A549 (cell line): Measurements from ENCODE around the gene LDLRAD3.

Experiments used
- EP300 ChIP-seq, 2 experiments: fragments of >200 bp; sonication (Bioruptor Twin); formaldehyde crosslinking; IDR thresholded peaks; 2 replicates in 1 of 2; 3 replicates in 1 of 2; pipeline ENCODE4 v1.6.1; 2016 to 2017
- POLR2A ChIP-seq: IDR thresholded peaks from 2 replicates; pipeline ENCODE4 v1.6.1; 2012; ENCODE audit warnings: mild to moderate bottlenecking, low read length
- RAD21 ChIP-seq, 2 experiments: fragments of >200 bp in 1 of 2; sonication (Bioruptor Twin) in 1 of 2; formaldehyde crosslinking in 1 of 2; IDR thresholded peaks in 1 of 2; conservative IDR thresholded peaks in 1 of 2; 2 replicates in 1 of 2; 3 replicates in 1 of 2; pipeline ENCODE4 v1.6.1; 2012 to 2018; ENCODE audit warnings: inconsistent platforms in 1 of 2
- RFX5 ChIP-seq: fragments of 450-650 bp; IDR thresholded peaks from 2 replicates; pipeline ENCODE4 v1.7.1; 2014; ENCODE audit warnings: antibody characterized with exemption, mild to moderate bottlenecking, moderate library complexity
- SREBF2 ChIP-seq: fragments of 450-650 bp; IDR thresholded peaks from 2 replicates; pipeline ENCODE4 v1.6.1; 2014; ENCODE audit warnings: mild to moderate bottlenecking, moderate library complexity
- TF ChIP-seq, protein P1 (sequence below): fragments of >200 bp; sonication (Bioruptor Twin); formaldehyde crosslinking; IDR thresholded peaks from 3 replicates; pipeline ENCODE4 v1.5.1; 2016
- TF ChIP-seq, protein P2 (sequence below): IDR thresholded peaks from 2 replicates; pipeline ENCODE4 v1.6.1; 2012; ENCODE audit warnings: low read depth, borderline replicate concordance

- no peak for TF ChIP-seq POLR2A
- TF ChIP-seq RFX5, result no peak
- TF ChIP-seq SREBF2, result no peak
- TF ChIP-seq, protein P1, sequence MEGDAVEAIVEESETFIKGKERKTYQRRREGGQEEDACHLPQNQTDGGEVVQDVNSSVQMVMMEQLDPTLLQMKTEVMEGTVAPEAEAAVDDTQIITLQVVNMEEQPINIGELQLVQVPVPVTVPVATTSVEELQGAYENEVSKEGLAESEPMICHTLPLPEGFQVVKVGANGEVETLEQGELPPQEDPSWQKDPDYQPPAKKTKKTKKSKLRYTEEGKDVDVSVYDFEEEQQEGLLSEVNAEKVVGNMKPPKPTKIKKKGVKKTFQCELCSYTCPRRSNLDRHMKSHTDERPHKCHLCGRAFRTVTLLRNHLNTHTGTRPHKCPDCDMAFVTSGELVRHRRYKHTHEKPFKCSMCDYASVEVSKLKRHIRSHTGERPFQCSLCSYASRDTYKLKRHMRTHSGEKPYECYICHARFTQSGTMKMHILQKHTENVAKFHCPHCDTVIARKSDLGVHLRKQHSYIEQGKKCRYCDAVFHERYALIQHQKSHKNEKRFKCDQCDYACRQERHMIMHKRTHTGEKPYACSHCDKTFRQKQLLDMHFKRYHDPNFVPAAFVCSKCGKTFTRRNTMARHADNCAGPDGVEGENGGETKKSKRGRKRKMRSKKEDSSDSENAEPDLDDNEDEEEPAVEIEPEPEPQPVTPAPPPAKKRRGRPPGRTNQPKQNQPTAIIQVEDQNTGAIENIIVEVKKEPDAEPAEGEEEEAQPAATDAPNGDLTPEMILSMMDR, result no peak
- TF ChIP-seq, protein P2, sequence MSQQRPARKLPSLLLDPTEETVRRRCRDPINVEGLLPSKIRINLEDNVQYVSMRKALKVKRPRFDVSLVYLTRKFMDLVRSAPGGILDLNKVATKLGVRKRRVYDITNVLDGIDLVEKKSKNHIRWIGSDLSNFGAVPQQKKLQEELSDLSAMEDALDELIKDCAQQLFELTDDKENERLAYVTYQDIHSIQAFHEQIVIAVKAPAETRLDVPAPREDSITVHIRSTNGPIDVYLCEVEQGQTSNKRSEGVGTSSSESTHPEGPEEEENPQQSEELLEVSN, result no peak
- no peak for TF ChIP-seq RAD21 (conservative IDR thresholded peaks at IDR 0.05 in 1 of 2, IDR thresholded peaks at IDR 0.05 in 1 of 2)
- no peak for TF ChIP-seq EP300 (IDR thresholded peaks at IDR 0.05)
These were observed 11.8 kb downstream of the LDLRAD3 start for GRCh38 chr11:35955636-35956035.
